SK-N-DZ (cell line): ENCODE results near the gene CBX7.
"Not testable (repeated sequence)": the region's sequence is repeated elsewhere in the genome, so short reads cannot be mapped to it uniquely, and the experiment has no call there.

Experiments used
- DNase-seq: peaks from one replicate; pipeline ENCODE4 v3.0.0-alpha.2; 2015; ENCODE audit warnings: low spot score

CBX7 gene

DNA sequence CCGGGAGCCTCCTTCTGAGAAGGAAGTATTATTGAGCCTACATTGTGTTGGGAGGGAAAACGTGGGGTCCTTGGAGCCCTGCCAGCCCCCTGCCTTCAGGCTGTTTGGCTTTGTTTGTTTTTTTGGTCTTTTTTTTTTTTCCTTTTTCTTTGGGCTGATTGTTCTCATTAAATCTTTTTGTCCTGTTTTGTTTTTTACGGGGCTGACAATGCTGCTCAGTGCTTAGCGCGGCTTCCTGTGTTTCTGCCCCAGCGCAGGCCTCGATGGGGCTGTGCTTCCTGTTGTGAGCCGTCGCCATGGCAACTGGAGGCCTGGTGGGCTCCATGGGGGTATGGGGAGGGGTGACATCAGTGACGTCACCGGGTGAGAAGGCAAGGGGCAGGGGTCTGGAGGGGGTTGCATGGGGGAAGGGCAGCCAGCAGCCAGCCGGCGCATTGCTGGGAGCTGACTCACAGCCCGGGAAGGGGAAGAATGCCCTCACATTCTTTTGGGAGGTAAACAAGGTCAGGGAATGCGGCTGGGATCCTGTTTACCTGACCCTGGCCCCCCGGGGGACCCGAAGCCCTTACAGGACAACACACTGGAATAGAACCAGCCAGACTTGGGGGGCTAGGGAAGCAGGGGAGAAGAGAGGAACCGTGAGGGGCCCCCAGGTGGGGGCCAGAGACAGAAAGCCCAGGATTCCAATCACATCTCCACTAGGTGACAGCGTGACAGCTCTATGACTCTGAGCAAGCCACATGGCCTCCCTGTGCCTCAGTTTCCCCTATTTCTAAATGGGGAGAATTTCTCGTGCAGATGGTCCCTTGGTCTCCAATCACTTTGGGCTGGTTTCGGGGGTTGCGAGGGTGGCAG is 22.2 kb upstream of the CBX7 start:
- DNase-seq, result peak; percentile 85

- no peak for DNase-seq
Measured at GRCh38 chr22:39173787-39174497, 21.5 kb upstream of the CBX7 start.

GRCh38 chr22:39173050-39173706 is 20.7 kb upstream of the CBX7 start:
- no peak for DNase-seq

DNA sequence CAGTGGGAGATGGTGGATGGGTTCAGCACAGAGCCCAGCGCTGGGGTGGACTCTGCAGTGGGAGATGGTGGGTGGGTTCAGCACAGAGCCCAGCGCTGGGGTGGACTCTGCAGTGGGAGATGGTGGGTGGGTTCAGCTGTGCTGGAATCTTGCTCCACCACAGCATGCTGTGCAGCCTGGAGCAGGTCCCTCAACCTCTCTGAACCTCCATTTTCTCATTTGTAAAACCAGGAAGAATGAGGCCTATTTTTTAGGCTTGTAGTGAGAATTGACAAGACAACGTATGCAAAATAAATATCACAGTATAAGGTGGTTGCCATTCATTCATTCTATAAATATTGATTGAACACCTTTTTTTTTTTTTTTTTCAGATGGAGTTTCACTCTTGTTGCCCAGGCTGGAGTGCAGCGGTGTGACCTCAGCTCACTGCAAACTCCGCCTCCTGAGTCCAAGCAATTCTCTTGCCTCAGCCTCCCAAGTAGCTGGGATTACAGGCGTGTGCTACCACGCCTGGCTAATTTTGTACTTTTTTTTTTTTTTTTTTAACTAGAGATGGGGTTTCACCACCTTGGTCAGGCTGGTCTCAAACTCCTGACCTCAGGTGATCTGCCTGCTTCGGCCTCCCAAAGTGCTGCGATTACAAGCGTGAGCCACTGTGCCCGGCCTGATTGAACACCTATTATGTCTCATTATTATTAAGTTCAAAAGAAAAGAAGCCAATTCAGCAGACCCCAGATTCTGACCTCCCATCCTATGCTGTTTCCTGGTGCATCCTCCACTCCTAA is 20.0 kb upstream of the CBX7 start:
- DNase-seq, result not testable (repeated sequence)

- DNase-seq, result no peak
Measured at GRCh38 chr22:39171623-39172264, 19.3 kb upstream of the CBX7 start.

GRCh38 chr22:39170825-39171622 is 18.5 kb upstream of the CBX7 start:
- peak; percentile 70 for DNase-seq

- no peak for DNase-seq
Measured at GRCh38 chr22:39169797-39170466, 17.5 kb upstream of the CBX7 start.

- DNase-seq, result no peak
Measured at GRCh38 chr22:39166547-39166946, 14.1 kb upstream of the CBX7 start.

GRCh38 chr22:39156093-39156492 is 3.6 kb upstream of the CBX7 start:
- not testable (repeated sequence) for DNase-seq

DNA sequence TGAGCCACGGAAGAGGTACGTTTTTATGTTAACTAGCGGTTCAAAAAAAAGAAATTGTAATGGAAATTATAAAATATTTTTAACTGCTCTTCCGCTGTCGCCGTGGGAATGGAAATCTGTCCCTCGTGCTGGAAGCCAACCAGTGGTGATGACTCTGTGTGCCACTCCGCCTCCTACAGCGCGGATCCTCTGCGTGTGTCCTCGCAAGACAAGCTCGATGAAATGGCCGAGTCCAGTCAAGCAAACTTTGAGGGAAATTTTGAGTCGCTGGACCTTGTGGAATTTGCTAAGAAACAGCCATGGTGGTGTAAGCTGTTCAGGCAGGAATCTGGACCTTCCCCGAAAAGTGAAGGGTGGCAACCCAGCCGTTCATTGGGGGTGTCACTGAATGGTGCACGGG is 2.9 kb upstream of the CBX7 start:
- no peak for DNase-seq

DNA sequence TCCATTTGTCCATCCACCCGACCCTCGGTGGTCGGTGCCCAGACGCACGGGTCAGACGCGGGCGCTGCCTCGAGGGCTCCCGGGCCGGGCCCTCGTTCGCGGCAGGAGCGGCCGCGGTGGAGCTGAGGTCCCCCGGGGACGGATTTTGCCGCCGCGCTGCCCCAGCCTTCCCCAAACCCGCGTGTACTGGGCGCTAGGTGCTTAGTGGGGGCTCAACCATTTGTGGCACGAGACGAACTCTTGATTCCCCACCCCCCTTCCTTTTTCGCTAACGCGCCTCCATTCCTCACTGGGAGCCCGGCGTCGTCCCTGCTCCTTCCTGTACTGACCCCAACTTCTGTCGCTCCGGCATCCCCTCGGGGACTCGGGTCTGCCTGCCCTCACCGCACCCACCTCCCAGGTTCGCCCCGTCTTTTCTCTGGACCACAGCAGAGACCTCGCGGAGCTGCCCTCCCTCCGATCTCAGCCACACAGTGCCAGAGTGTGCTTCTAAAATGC is 789 bp upstream of the CBX7 start:
- DNase-seq, result no peak

- DNase-seq, result no peak
Measured at GRCh38 chr22:39152024-39152510, 413 bp downstream of the CBX7 start.

- DNase-seq, result no peak
Measured at GRCh38 chr22:39151329-39151975, 1.0 kb downstream of the CBX7 start.

- no peak for DNase-seq
Measured at GRCh38 chr22:39150848-39151215, 1.6 kb downstream of the CBX7 start.

DNA sequence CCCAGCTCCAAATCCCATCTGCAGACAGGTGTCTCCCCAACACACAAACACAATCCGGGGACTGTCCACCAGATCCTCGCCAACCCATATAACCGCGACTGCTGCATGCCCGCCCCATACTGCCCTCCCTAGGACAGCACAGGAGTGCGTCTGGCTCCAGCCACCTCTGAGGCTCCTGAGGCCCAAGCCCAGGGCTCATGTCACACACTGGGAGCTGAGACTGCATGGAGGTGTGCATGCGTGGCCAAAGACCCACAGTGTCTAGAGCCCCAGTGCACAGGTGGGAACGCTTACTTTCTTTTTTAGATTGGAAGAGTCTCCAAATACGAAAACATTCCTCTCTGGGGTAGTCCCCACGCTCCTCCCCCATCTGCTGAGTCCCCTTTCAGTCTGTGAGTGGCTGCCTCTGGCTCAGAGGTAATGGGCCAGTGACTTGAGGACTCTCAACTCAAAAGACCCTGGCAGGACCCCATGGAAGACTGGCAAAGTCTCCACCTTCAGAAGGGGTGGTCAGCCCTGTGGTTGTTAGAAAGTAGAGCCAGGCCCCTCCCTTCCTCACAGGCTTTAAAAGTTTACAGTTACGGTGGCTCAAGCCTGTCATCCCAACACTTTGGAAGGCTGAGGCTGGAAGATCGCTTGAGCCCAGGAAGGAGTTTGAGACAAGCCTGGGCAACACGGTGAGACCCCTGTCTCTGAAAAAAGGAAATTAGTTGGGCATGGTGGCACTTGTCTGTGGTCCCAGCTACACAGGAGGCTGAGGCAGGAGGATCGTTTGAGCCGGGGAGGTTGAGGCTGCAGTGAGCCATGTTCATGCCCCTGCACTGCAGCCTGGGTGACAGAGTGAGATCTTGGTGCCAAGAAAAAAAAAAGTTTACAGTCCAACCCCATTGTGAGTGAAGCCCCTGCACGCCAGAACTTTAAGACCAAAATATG is 2.3 kb downstream of the CBX7 start:
- DNase-seq, result no peak

GRCh38 chr22:39148727-39149535 is 3.5 kb downstream of the CBX7 start:
- DNase-seq, result no peak
